SJSA1 (cell line): ENCODE results near the gene UGT1A4. TPM values are rescaled to one million over a fixed set of nuclear protein-coding genes. Genes with fewer than 3 reads are reported as not detected.

Experiments
- DNase-seq, 2 experiments: peaks; one replicate each; pipeline ENCODE4 v3.0.0-alpha.2; 2015 to 2020; ENCODE audit warnings: low spot score in 2 of 2, low read depth in 1 of 2
- H3K27ac ChIP-seq: fragments of 250-450 bp; sonication (Bioruptor Pico); 2 replicates; pipeline ENCODE4 v1.5.1; 2020; ENCODE audit warnings: mild to moderate bottlenecking, moderate library complexity
- H3K27me3 ChIP-seq: fragments of 250-450 bp; sonication (Bioruptor Pico); replicated peaks from 2 replicates; pipeline ENCODE4 v1.5.1; 2020; ENCODE audit warnings: mild to moderate bottlenecking, moderate library complexity
- H3K36me3 ChIP-seq: fragments of 250-450 bp; sonication (Bioruptor Pico); 2 replicates; pipeline ENCODE4 v1.5.1; 2020; ENCODE audit warnings: mild to moderate bottlenecking
- H3K4me1 ChIP-seq: fragments of 250-450 bp; sonication (Bioruptor Pico); replicated peaks from 2 replicates; pipeline ENCODE4 v1.6.1; 2021; ENCODE audit warnings: mild to moderate bottlenecking
- H3K4me3 ChIP-seq: fragments of 250-450 bp; sonication (Bioruptor Pico); 2 replicates; pipeline ENCODE4 v1.5.1; 2020; ENCODE audit warnings: mild to moderate bottlenecking
- H3K9me3 ChIP-seq: fragments of 250-450 bp; sonication (Bioruptor Pico); replicated peaks from 2 replicates; pipeline ENCODE4 v1.5.1; 2020; ENCODE audit warnings: mild to moderate bottlenecking
- total RNA-seq: library from RNA; depleted of rRNA; stranded (reverse); fragments of >200 nt; shearing (Covaris generic); gene quantifications from 2 replicates; pipeline ENCODE4 v1.2.3, GENCODE V29; 2014; rRNA removed

UGT1A4 gene
- total RNA-seq, 1 experiment from 2014 or later = not detected

- no peak overlapping the region for H3K4me3 ChIP-seq
- no peaks in the 10 kb centered on the region for H3K27me3 ChIP-seq
- H3K4me1 ChIP-seq = peaks cover 10% of the 10 kb centered on the region
- H3K9me3 ChIP-seq = no peaks in the 10 kb centered on the region; the same call in 1 of the 2 replicates
- DNase-seq = peak in 1 of 2 experiments; percentile 38
- no peaks in the 10 kb centered on the region for H3K36me3 ChIP-seq
- H3K27ac ChIP-seq = no peak overlapping the region
Observed at GRCh38 chr2:233819884-233820773, 101.6 kb downstream of the UGT1A4 start.

GRCh38 chr2:233820774-233821105, 102.2 kb downstream of the UGT1A4 start:
- no peak for DNase-seq
- Histone ChIP-seq H3K27ac (no peak overlapping the region), H3K27me3 (no peaks in the 10 kb centered on the region), H3K4me1 (peaks cover 10% of the 10 kb centered on the region), H3K4me3 (no peak overlapping the region), H3K9me3 (no peaks in the 10 kb centered on the region; the same call in 1 of the 2 replicates), H3K36me3 (no peaks in the 10 kb centered on the region)

GRCh38 chr2:233821196-233821595, 102.7 kb downstream of the UGT1A4 start:
- H3K9me3 ChIP-seq = no peaks in the 10 kb centered on the region; the same call in 1 of the 2 replicates
- peaks cover 9% of the 10 kb centered on the region for H3K4me1 ChIP-seq
- DNase-seq = no peak
- H3K27ac ChIP-seq = no peak overlapping the region
- no peak overlapping the region for H3K4me3 ChIP-seq
- H3K27me3 ChIP-seq = no peaks in the 10 kb centered on the region
- H3K36me3 ChIP-seq = no peaks in the 10 kb centered on the region

- Histone ChIP-seq H3K27me3 (no peaks in the 10 kb centered on the region), H3K4me3 (no peak overlapping the region), H3K4me1 (peaks cover 4% of the 10 kb centered on the region), H3K9me3 (no peaks in the 10 kb centered on the region; the same call in 1 of the 2 replicates), H3K36me3 (no peaks in the 10 kb centered on the region), H3K27ac (no peak overlapping the region)
- no peak for DNase-seq
Observed at GRCh38 chr2:233821709-233822100, 103.2 kb downstream of the UGT1A4 start.

- H3K27ac ChIP-seq = no peak overlapping the region
- DNase-seq = peak in 1 of 2 experiments; percentile 41
- no peak overlapping the region for H3K4me3 ChIP-seq
- H3K36me3 ChIP-seq = no peaks in the 10 kb centered on the region
- H3K9me3 ChIP-seq = no peaks in the 10 kb centered on the region; the same call in 1 of the 2 replicates
- no peaks in the 10 kb centered on the region for H3K4me1 ChIP-seq
- H3K27me3 ChIP-seq = no peaks in the 10 kb centered on the region
Observed at GRCh38 chr2:233822101-233822771, 103.7 kb downstream of the UGT1A4 start.

Other genes starting within 250 kb of the UGT1A4 start
- 25.4 and 38.0 TPM in 2 replicates for gene USP40, start 152.0 kb upstream of the UGT1A4 start, total RNA-seq
- gene UGT1A8, start 101.1 kb upstream of the UGT1A4 start, total RNA-seq = not detected in 2 replicates
- gene UGT1A10, start 82.3 kb upstream of the UGT1A4 start, total RNA-seq = not detected in 2 replicates
- not detected in 2 replicates for gene UGT1A9, start 46.8 kb upstream of the UGT1A4 start, total RNA-seq
- gene UGT1A7, start 36.8 kb upstream of the UGT1A4 start, total RNA-seq = not detected in 2 replicates
- not detected in 2 replicates for gene UGT1A6, start 25.8 kb upstream of the UGT1A4 start, total RNA-seq
- gene UGT1A5, start 5.8 kb upstream of the UGT1A4 start, total RNA-seq = not detected in 2 replicates
- not detected in 2 replicates for gene UGT1A3, start 10.3 kb downstream of the UGT1A4 start, total RNA-seq
- gene UGT1A1, start 41.5 kb downstream of the UGT1A4 start, total RNA-seq = not detected in 2 replicates
- not detected in 2 replicates for gene MROH2A, start 59.6 kb downstream of the UGT1A4 start, total RNA-seq
- gene HJURP, start 135.8 kb downstream of the UGT1A4 start, total RNA-seq = 73.2 and 81.4 TPM in 2 replicates
- 0.03 TPM in 1 of 2 replicates, not detected in the other for gene TRPM8, start 198.6 kb downstream of the UGT1A4 start, total RNA-seq